Ovary (tissue), 9 donors: ENCODE results near the gene CSRP3. TPM values are rescaled to one million over a fixed set of nuclear protein-coding genes. Genes with fewer than 3 reads are reported as not detected.

Source experiments
- DNase-seq, 5 donors: peaks; one replicate each; pipeline ENCODE4 v3.0.0-alpha.2; 2019 to 2020
- H3K27ac ChIP-seq, 2 donors: fragments of 200-600 bp; one replicate each; pipeline versions ENCODE4 v1.5.1 to v1.8.0; 2019 to 2022
- H3K27me3 ChIP-seq: fragments of 200-600 bp; one replicate; pipeline ENCODE4 v1.8.0; 2022
- H3K36me3 ChIP-seq: fragments of 200-600 bp; sonication (generic); one replicate; pipeline ENCODE4 v1.5.1; 2019
- H3K4me1 ChIP-seq: one replicate; pipeline ENCODE4 v1.8.1; 2013; ENCODE audit warnings: mild to moderate bottlenecking, moderate library complexity; ENCODE audit not compliant: insufficient read depth
- H3K4me3 ChIP-seq: fragments of 200-600 bp; sonication (generic); one replicate; pipeline ENCODE4 v1.5.1; 2017
- H3K9me3 ChIP-seq, 2 donors: fragments of 200-600 bp in 1 of 2; sonication (generic) in 1 of 2; one replicate each; pipeline versions ENCODE4 v1.5.1 to v1.8.1; 2013 to 2019; ENCODE audit warnings: mild to moderate bottlenecking in 1 of 2, moderate library complexity in 1 of 2
- CTCF ChIP-seq, 3 donors: fragments of 450-650 bp in 2 of 3; fragments of 200-600 bp in 1 of 3; IDR thresholded peaks; one replicate each; pipeline versions ENCODE4 v1.5.1 to v1.8.0; 2016 to 2022; ENCODE audit warnings: antibody characterized with exemption in 3 of 3, mild to moderate bottlenecking in 1 of 3
- EP300 ChIP-seq: sonication (generic); formaldehyde crosslinking; IDR thresholded peaks from one replicate; pipeline ENCODE4 v1.6.1; 2017; ENCODE audit warnings: antibody characterized with exemption
- POLR2A ChIP-seq: fragments of 450-650 bp; IDR thresholded peaks from one replicate; pipeline ENCODE4 v1.6.1; 2017; ENCODE audit warnings: antibody characterized with exemption, mild to moderate bottlenecking, moderate library complexity
- WGBS, 3 donors: extraction: QIAGEN DNeasy Blood & Tissue Kit in 1 of 3; methylation state at CpG; one replicate each; pipeline versions ENCODE4 v1.1.5 to v1.1.7; 2013 to 2017; 5-methylcytosine and 5-hydroxymethylcytosine counted together
- intact Hi-C, 4 donors: fragments of 100-400 bp; cut with DNase I; formaldehyde crosslinking; loops; one replicate each; pipeline versions ENCODE4 v1.11.0 to v1.15.1; 2022 to 2023
- polyA plus RNA-seq, 2 donors: library from polyadenylated mRNA; stranded (reverse); fragments of 200-250 nt in 1 of 2; fragments of 350-450 nt in 1 of 2; fragmentation: Illumina TruSeq in 1 of 2; extraction: RNeasy Lipid Tissue Mini Kit (QIAGEN cat#74804) in 1 of 2; gene quantifications; one replicate each; pipeline ENCODE4 v1.2.3, GENCODE V29; 2013 to 2014
- total RNA-seq, 7 donors: library from RNA; depleted of rRNA in 2 of 7; stranded (reverse); fragments of >200 nt in 2 of 7; fragmentation: NEBNext Ultra II Directional in 3 of 7; extraction: Animal tissue kit (Norgen Biotek cat#: 25700) in 3 of 7; gene quantifications; one replicate each; pipeline versions ENCODE4 v1.1.0 to v1.2.4, GENCODE V29; 2016 to 2023
- donor health status: DM: no; HTN: no; CAD: no; lungs with moderate emphysema.
- donor health status: DM: no; HTN: no; CAD: no.
- donor health status: Bipolar disorder and iron deficiency.
- donor health status: DM: yes; HTN: yes; CAD: no.
- donor health status: DM: no; HTN: no; CAD: no.
- donor health status: DM: yes; HTN: yes; CAD: no.

CSRP3 gene
- total and polyA plus RNA-seq, 9 donors = 0.07 to 1.0 (median 0.52) TPM; not detected in 5

DNA sequence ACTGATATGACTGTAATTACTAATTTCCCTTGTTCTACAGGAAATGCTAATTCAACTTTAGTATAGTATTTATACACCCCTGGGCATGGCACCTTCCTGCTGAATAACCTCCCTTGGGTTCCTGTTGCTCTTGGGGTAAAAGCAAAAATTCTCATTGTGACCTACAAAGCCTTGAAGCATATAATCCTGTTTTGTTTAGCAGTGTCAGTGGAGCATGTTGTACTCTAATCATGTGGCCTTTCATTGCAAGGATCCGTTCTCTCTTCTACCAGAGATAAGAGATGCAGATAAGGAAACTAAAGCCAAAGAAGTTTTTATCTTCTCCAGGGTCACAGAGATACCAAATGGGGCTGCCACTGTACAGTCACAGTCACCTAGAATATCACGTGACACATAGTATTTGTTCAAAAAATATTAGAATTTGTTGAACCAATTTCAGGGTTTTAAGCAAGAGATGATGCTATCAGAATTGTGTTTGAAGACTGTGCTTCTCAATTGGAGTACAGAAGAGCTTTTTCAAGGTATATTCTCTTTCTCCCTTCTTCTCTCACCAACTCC is 25.1 kb downstream of the CSRP3 start:
- no peaks in the 10 kb centered on the region for H3K36me3 ChIP-seq
- no peaks in the 10 kb centered on the region for H3K27me3 ChIP-seq
- H3K9me3 ChIP-seq = no peaks in the 10 kb centered on the region
- no peak for DNase-seq
- no peak for TF ChIP-seq EP300
- no peak for TF ChIP-seq POLR2A
- no peak for TF ChIP-seq CTCF (IDR thresholded peaks at IDR 0.05)
- no peak overlapping the region for H3K4me3 ChIP-seq
- no peaks in the 10 kb centered on the region for H3K4me1 ChIP-seq
- WGBS, 3 donors = 69 to 81% (median 74%) methylated on average over 2 of the region's 2 CpGs
- no peak overlapping the region for H3K27ac ChIP-seq
- intact Hi-C loops = no loop called here

DNA sequence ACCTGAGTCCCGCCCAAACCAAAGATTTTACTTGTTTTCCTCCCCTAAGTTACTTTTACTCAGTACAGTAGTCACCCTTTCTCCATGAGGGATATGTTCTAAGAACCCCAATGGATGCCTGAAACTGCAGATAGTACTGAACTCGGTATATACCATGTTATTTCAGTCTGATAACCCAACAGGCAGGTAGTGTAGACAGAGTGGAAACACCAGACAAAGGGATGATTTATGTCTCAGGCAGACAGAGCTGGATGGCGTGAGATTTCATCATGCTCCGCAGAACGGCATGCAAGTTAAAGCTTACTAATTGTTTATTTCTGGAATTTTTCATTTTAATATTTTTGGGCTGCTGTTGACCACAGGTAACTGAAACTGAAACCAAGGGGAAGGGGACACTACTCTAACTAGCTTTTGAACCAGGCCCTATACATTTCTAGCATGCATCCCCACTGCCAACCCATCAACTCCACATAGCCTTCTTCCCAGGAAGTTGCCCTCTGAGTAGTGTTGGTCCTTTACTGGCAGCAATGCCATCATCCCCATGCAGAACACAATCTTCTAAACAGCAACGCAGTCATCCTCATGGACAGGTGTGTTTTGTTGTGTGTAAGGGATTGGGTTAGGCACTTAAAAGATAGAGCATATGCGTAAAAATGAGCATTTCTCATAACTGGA is 27.7 kb downstream of the CSRP3 start:
- Histone ChIP-seq H3K27me3 (no peaks in the 10 kb centered on the region), H3K4me1 (no peaks in the 10 kb centered on the region), H3K27ac (no peak overlapping the region), H3K4me3 (no peak overlapping the region), H3K9me3 (no peaks in the 10 kb centered on the region), H3K36me3 (no peaks in the 10 kb centered on the region)
- 94 to 97% (median 95%) methylated on average over 7 of the region's 7 CpGs for WGBS, 3 donors
- no peak for DNase-seq
- TF ChIP-seq POLR2A (no peak), EP300 (no peak), CTCF (IDR thresholded peaks at IDR 0.05) (no peak)
- intact Hi-C loops = no loop called here

DNA sequence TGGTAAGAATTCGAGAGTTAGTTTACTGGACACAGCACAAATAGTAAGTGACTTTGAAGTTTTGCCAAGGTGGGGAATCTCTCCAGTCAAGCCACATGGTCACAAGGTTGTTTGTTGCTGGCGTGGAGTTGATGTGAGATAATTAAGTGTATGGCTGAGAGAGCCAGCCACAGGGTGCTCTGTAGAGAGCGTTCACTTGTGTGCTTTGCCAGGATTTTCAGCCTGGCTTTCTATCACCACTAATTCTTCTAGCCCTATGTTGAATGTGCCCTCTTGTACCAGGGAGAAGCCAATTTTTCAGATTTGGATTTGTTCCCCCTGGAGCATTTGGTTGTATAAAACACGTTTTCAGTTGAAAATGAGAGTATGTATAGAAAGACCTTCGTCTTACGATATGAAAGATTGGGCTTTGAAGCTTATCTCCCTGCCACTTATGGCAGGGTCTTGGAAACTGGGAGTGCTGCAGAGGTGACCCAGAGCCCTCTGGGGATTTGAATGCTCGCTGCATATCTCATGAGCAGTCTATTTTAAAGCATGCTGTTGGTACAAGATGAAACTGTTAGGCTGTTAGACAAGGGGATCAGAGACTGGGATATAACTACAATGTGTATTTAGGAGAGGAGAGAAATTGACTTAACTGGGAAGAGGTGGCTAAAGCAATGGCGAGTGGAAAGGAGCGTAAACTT is 28.6 kb downstream of the CSRP3 start:
- no peak for DNase-seq
- H3K27me3 ChIP-seq = no peaks in the 10 kb centered on the region
- H3K27ac ChIP-seq = no peak overlapping the region
- H3K9me3 ChIP-seq = no peaks in the 10 kb centered on the region
- H3K4me1 ChIP-seq = no peaks in the 10 kb centered on the region
- 88 to 94% (median 93%) methylated on average over 9 of the region's 9 CpGs for WGBS, 3 donors
- no peak overlapping the region for H3K4me3 ChIP-seq
- H3K36me3 ChIP-seq = no peaks in the 10 kb centered on the region
- no peak for TF ChIP-seq CTCF (IDR thresholded peaks at IDR 0.05)
- no peak for TF ChIP-seq EP300
- no peak for TF ChIP-seq POLR2A
- intact Hi-C loops = no loop called here

DNA sequence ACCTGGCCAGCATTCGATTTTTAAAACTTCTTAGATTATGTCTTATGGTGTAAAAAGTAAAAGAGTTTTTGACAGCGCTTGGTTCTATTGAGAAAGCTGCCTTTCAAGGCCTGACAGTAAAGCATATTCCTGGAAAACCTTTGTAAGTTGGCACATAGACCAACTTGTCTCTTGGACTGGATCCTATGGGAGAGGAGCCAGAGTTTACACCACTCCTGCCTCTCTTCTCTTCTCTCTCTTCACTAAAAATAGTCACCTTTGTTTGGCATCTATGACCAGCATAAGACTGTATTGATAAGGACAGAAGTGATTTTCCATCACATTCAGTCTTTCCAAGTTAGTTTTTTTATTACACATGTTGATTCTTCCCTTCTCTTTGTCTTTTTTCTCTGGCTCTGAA is 33.7 kb downstream of the CSRP3 start:
- H3K27me3 ChIP-seq = no peaks in the 10 kb centered on the region
- H3K27ac ChIP-seq = no peak overlapping the region
- intact Hi-C loops = no loop called here
- DNase-seq = no peak
- WGBS, 3 donors = 95 to 97% (median 95%) methylated on average over 2 of the region's 2 CpGs
- H3K9me3 ChIP-seq = no peaks in the 10 kb centered on the region
- TF ChIP-seq CTCF (IDR thresholded peaks at IDR 0.05) = no peak
- TF ChIP-seq POLR2A = no peak
- no peak for TF ChIP-seq EP300
- H3K4me1 ChIP-seq = no peaks in the 10 kb centered on the region
- H3K36me3 ChIP-seq = no peaks in the 10 kb centered on the region
- no peak overlapping the region for H3K4me3 ChIP-seq
